ENCODE results near the gene MLPH.
A peak's percentile ranks its signal among the peaks of the same experiment; 100 is the strongest.

Gene MLPH

GRCh38 chr2:237483018-237483731, 3.9 kb upstream of the MLPH start:
- WGBS, 2 donors (ENCODE audit: extremely low coverage in 2 of 2, insufficient read length in 2 of 2, insufficient replicate concordance in 1 of 2): no CpG with 5 or more reads among the region's 9 CpGs
- no peak for DNase-seq (ENCODE audit: low spot score)
- H2BK5ac ChIP-seq (ENCODE audit: low read length): no peak overlapping the region
- no peaks in the 10 kb centered on the region for H3K36me3 ChIP-seq (replicated peaks in 1 of 2; ENCODE audit: control insufficient read depth in 2 of 2, insufficient read depth in 2 of 2, low read length in 2 of 2)
- no peak overlapping the region for H2BK15ac ChIP-seq (ENCODE audit: low read length)
- H3K79me1 ChIP-seq (ENCODE audit: low read depth, low read length): no peaks in the 10 kb centered on the region
- H4K8ac ChIP-seq (ENCODE audit: low read depth, low read length): no peak overlapping the region
- H3K4me3 ChIP-seq (ENCODE audit: low read length in 2 of 2): no peak overlapping the region
- peaks cover 11 to 81% (median 27%) of the 10 kb centered on the region in 3 experiments for H3K27me3 ChIP-seq (ENCODE audit: control insufficient read depth in 3 of 3, insufficient read depth in 3 of 3, low read depth in 1 of 3, low read length in 3 of 3)
- no peak overlapping the region for H2BK120ac ChIP-seq (ENCODE audit: low read depth, low read length)
- H3K4me1 ChIP-seq (ENCODE audit: control insufficient read depth in 2 of 2, insufficient read depth in 1 of 2, low read depth in 1 of 2, low read length in 2 of 2): peaks cover 0 to 2% of the 10 kb centered on the region in 2 donors
- H3K9me3 ChIP-seq (replicated peaks in 1 of 2; ENCODE audit: control insufficient read depth in 2 of 2, insufficient read depth in 1 of 2, low read depth in 1 of 2, low read length in 2 of 2): no peaks in the 10 kb centered on the region
- H3K4ac ChIP-seq (ENCODE audit: low read length): no peak overlapping the region
- H3K14ac ChIP-seq (ENCODE audit: low read length): no peak overlapping the region
- H3K23ac ChIP-seq (ENCODE audit: low read depth, low read length, poor library complexity): no peak overlapping the region
- H3K9ac ChIP-seq (ENCODE audit: low read depth, low read length, poor library complexity): no peak overlapping the region
- H3K4me2 ChIP-seq (ENCODE audit: insufficient read depth, low read length, poor library complexity, severe bottlenecking): no peak overlapping the region
- no peak overlapping the region for H3K18ac ChIP-seq (ENCODE audit: low read length)
- no peak overlapping the region for H2AK5ac ChIP-seq (ENCODE audit: low read depth, low read length)
- H2AFZ ChIP-seq (ENCODE audit: low read length): no peak overlapping the region
- no peak overlapping the region for H2BK12ac ChIP-seq (ENCODE audit: low read length)
- no peak overlapping the region for H3K27ac ChIP-seq (replicated peaks; ENCODE audit: low read length)
- no peak overlapping the region for H4K91ac ChIP-seq (ENCODE audit: low read depth, low read length, poor library complexity)

GRCh38 chr2:237485304-237485703, 1.7 kb upstream of the MLPH start:
- H3K9ac ChIP-seq (ENCODE audit: low read depth, low read length, poor library complexity): no peak overlapping the region
- no peak overlapping the region for H4K8ac ChIP-seq (ENCODE audit: low read depth, low read length)
- no peak overlapping the region for H3K4ac ChIP-seq (ENCODE audit: low read length)
- peaks cover 11 to 78% (median 35%) of the 10 kb centered on the region in 3 experiments for H3K27me3 ChIP-seq (ENCODE audit: control insufficient read depth in 3 of 3, insufficient read depth in 3 of 3, low read depth in 1 of 3, low read length in 3 of 3)
- no peak overlapping the region for H3K23ac ChIP-seq (ENCODE audit: low read depth, low read length, poor library complexity)
- no peak overlapping the region for H2BK15ac ChIP-seq (ENCODE audit: low read length)
- no peak overlapping the region for H4K91ac ChIP-seq (ENCODE audit: low read depth, low read length, poor library complexity)
- no peak overlapping the region for H2AFZ ChIP-seq (ENCODE audit: low read length)
- no peaks in the 10 kb centered on the region for H3K79me1 ChIP-seq (ENCODE audit: low read depth, low read length)
- no peak overlapping the region for H2BK5ac ChIP-seq (ENCODE audit: low read length)
- DNase-seq (ENCODE audit: low spot score): no peak
- peaks cover 0 to 2% of the 10 kb centered on the region in 2 donors for H3K4me1 ChIP-seq (ENCODE audit: control insufficient read depth in 2 of 2, insufficient read depth in 1 of 2, low read depth in 1 of 2, low read length in 2 of 2)
- H2BK120ac ChIP-seq (ENCODE audit: low read depth, low read length): no peak overlapping the region
- no peak overlapping the region for H2BK12ac ChIP-seq (ENCODE audit: low read length)
- WGBS, 2 donors (ENCODE audit: extremely low coverage in 2 of 2, insufficient read length in 2 of 2, insufficient replicate concordance in 1 of 2): no CpG with 5 or more reads among the region's 1 CpG
- H2AK5ac ChIP-seq (ENCODE audit: low read depth, low read length): no peak overlapping the region
- H3K36me3 ChIP-seq (replicated peaks in 1 of 2; ENCODE audit: control insufficient read depth in 2 of 2, insufficient read depth in 2 of 2, low read length in 2 of 2): no peaks in the 10 kb centered on the region
- H3K14ac ChIP-seq (ENCODE audit: low read length): no peak overlapping the region
- H3K4me2 ChIP-seq (ENCODE audit: insufficient read depth, low read length, poor library complexity, severe bottlenecking): no peak overlapping the region
- no peak overlapping the region for H3K4me3 ChIP-seq (ENCODE audit: low read length in 2 of 2)
- no peaks in the 10 kb centered on the region for H3K9me3 ChIP-seq (replicated peaks in 1 of 2; ENCODE audit: control insufficient read depth in 2 of 2, insufficient read depth in 1 of 2, low read depth in 1 of 2, low read length in 2 of 2)
- no peak overlapping the region for H3K27ac ChIP-seq (replicated peaks; ENCODE audit: low read length)
- no peak overlapping the region for H3K18ac ChIP-seq (ENCODE audit: low read length)

DNA sequence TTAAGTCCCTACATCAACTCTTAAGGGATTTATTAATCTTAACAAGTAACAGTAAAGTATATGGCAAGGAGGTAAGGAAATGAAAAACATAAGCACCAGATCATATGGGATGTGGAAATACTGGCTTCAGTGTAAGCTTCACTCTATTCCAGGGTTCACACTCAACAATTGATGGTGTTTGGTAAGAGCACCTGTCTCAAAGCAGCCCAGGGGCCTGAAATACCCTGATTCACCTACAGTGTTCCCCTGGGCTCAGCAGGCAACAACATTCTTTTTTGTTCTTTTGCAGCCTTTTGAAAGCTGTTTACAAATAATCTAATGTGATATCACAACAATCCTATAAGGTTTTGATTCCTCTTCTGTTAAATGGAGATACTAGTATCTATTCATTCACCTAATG, 1.2 kb upstream of the MLPH start:
- Histone ChIP-seq H3K14ac (ENCODE audit: low read length) (no peak overlapping the region), H3K9me3 (replicated peaks in 1 of 2; ENCODE audit: control insufficient read depth in 2 of 2, insufficient read depth in 1 of 2, low read depth in 1 of 2, low read length in 2 of 2) (no peaks in the 10 kb centered on the region), H3K23ac (ENCODE audit: low read depth, low read length, poor library complexity) (no peak overlapping the region), H3K4ac (ENCODE audit: low read length) (no peak overlapping the region), H3K4me2 (ENCODE audit: insufficient read depth, low read length, poor library complexity, severe bottlenecking) (no peak overlapping the region), H3K4me3 (ENCODE audit: low read length in 2 of 2) (no peak overlapping the region), H3K18ac (ENCODE audit: low read length) (no peak overlapping the region), H3K27ac (replicated peaks; ENCODE audit: low read length) (no peak overlapping the region), H2BK15ac (ENCODE audit: low read length) (no peak overlapping the region), H2AFZ (ENCODE audit: low read length) (no peak overlapping the region), H2BK12ac (ENCODE audit: low read length) (no peak overlapping the region), H2BK120ac (ENCODE audit: low read depth, low read length) (no peak overlapping the region), H4K91ac (ENCODE audit: low read depth, low read length, poor library complexity) (no peak overlapping the region), H2BK5ac (ENCODE audit: low read length) (no peak overlapping the region), H2AK5ac (ENCODE audit: low read depth, low read length) (no peak overlapping the region), H3K79me1 (ENCODE audit: low read depth, low read length) (no peaks in the 10 kb centered on the region), H3K4me1 (ENCODE audit: control insufficient read depth in 2 of 2, insufficient read depth in 1 of 2, low read depth in 1 of 2, low read length in 2 of 2) (peaks cover 0 to 2% of the 10 kb centered on the region in 2 donors), H3K27me3 (ENCODE audit: control insufficient read depth in 3 of 3, insufficient read depth in 3 of 3, low read depth in 1 of 3, low read length in 3 of 3) (peaks cover 11 to 74% (median 35%) of the 10 kb centered on the region in 3 experiments), H4K8ac (ENCODE audit: low read depth, low read length) (no peak overlapping the region), H3K9ac (ENCODE audit: low read depth, low read length, poor library complexity) (no peak overlapping the region), H3K36me3 (replicated peaks in 1 of 2; ENCODE audit: control insufficient read depth in 2 of 2, insufficient read depth in 2 of 2, low read length in 2 of 2) (no peaks in the 10 kb centered on the region)
- no peak for DNase-seq (ENCODE audit: low spot score)

DNA sequence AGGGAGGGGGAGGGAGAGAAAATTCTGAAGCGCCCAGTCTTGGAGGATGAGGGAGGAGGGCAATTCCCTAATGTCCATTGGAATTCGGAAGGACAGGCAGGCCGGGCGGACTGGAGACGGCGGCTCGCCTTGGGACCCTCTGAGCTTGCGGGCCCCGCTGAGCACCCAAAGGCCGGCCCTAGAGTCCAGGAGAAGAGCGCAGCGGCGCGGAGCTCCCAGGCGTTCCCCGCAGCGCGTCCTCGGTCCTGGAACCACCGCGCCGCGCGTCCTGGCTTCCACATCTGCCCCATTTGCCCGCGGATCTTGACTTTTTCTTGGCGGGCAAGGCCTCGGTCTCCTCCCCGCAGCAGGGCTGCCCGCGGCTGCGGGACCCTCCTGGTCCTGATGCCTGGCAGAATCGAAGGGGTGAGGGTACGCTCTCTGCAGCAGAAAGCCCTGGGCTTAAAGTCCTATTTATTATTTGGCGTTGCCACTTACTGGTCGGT, 675 bp upstream of the MLPH start:
- Histone ChIP-seq H2BK12ac (ENCODE audit: low read length) (no peak overlapping the region), H3K27me3 (ENCODE audit: control insufficient read depth in 3 of 3, insufficient read depth in 3 of 3, low read depth in 1 of 3, low read length in 3 of 3) (peaks cover 11 to 70% (median 35%) of the 10 kb centered on the region in 3 experiments), H3K36me3 (replicated peaks in 1 of 2; ENCODE audit: control insufficient read depth in 2 of 2, insufficient read depth in 2 of 2, low read length in 2 of 2) (no peaks in the 10 kb centered on the region), H2BK15ac (ENCODE audit: low read length) (no peak overlapping the region), H3K14ac (ENCODE audit: low read length) (no peak overlapping the region), H2BK120ac (ENCODE audit: low read depth, low read length) (no peak overlapping the region), H3K4me3 (ENCODE audit: low read length in 2 of 2) (peak overlapping the region in 1 of 2 donors; percentile 76), H2BK5ac (ENCODE audit: low read length) (peak overlapping the region; percentile 19), H3K9me3 (replicated peaks in 1 of 2; ENCODE audit: control insufficient read depth in 2 of 2, insufficient read depth in 1 of 2, low read depth in 1 of 2, low read length in 2 of 2) (peaks cover 2 to 5% of the 10 kb centered on the region in 2 donors), H3K4me1 (ENCODE audit: control insufficient read depth in 2 of 2, insufficient read depth in 1 of 2, low read depth in 1 of 2, low read length in 2 of 2) (peaks cover 0 to 2% of the 10 kb centered on the region in 2 donors), H3K27ac (replicated peaks; ENCODE audit: low read length) (no peak overlapping the region), H3K4ac (ENCODE audit: low read length) (no peak overlapping the region), H3K4me2 (ENCODE audit: insufficient read depth, low read length, poor library complexity, severe bottlenecking) (peak overlapping the region; percentile 86), H3K23ac (ENCODE audit: low read depth, low read length, poor library complexity) (no peak overlapping the region), H3K79me1 (ENCODE audit: low read depth, low read length) (no peaks in the 10 kb centered on the region), H3K9ac (ENCODE audit: low read depth, low read length, poor library complexity) (peak overlapping the region; percentile 50), H4K91ac (ENCODE audit: low read depth, low read length, poor library complexity) (no peak overlapping the region), H2AFZ (ENCODE audit: low read length) (peak overlapping the region; percentile 22), H3K18ac (ENCODE audit: low read length) (no peak overlapping the region), H2AK5ac (ENCODE audit: low read depth, low read length) (no peak overlapping the region), H4K8ac (ENCODE audit: low read depth, low read length) (no peak overlapping the region)
- DNase-seq (ENCODE audit: low spot score): no peak
- WGBS, 2 donors (ENCODE audit: extremely low coverage in 2 of 2, insufficient read length in 2 of 2, insufficient replicate concordance in 1 of 2): no CpG with 5 or more reads among the region's 36 CpGs
